Endothelial cell of umbilical vein (primary cell): ENCODE data around the gene HPRT1. TPM values are rescaled to one million over a fixed set of nuclear protein-coding genes. Genes with fewer than 3 reads are reported as not detected.
A peak's percentile ranks its signal among the peaks of the same experiment; 100 is the strongest.

Source experiments
- BruUV-seq: library from RNA; stranded (reverse); fragments of 400-500 nt; replicated peaks from 2 replicates; lab custom pipeline; 2021; lab: Mats Ljungman, UMichigan
- CTCF ChIA-PET: fragments of 300-600, 350-600 bp; sonication (Branson Sonifier 250); formaldehyde crosslinking; loops from one replicate; lab custom pipeline; 2021; ENCODE audit warnings: antibody characterized with exemption, inconsistent platforms; lab: Charles Lee
- POLR2A ChIA-PET: fragments of 300-600, 350-600 bp; sonication (Branson Sonifier 250); formaldehyde crosslinking; loops from one replicate; lab custom pipeline; 2021; ENCODE audit warnings: antibody characterized with exemption, inconsistent platforms; lab: Charles Lee
- DNase-seq: peaks from one replicate; pipeline ENCODE4 v3.0.0-alpha.2; 2011; ENCODE audit warnings: low read depth, low spot score
- FAIRE-seq: peaks from 2 replicates; lab custom pipeline; 2011; peaks lifted over from hg19 to GRCh38; lab: Jason Lieb, UNC
- H2AFZ ChIP-seq: 2 replicates; pipeline ENCODE4 v1.6.0; 2012; ENCODE audit warnings: low read depth, low read length, control low read depth, inconsistent platforms
- H3K27ac ChIP-seq: 2 replicates; pipeline ENCODE4 v1.5.1; 2011; ENCODE audit warnings: low read depth, mild to moderate bottlenecking, control low read depth, low read length, moderate library complexity; ENCODE audit not compliant: insufficient read depth
- H3K27me3 ChIP-seq, 2 experiments: 2 replicates each; pipeline versions ENCODE4 v1.6.0 to v1.6.1; 2011; ENCODE audit warnings: low read length in 2 of 2, mixed read lengths in 1 of 2; ENCODE audit not compliant: control insufficient read depth in 2 of 2, insufficient read depth in 2 of 2
- H3K36me3 ChIP-seq, 2 experiments: 2 replicates in 1 of 2; 3 replicates in 1 of 2; pipeline ENCODE4 v1.5.1; 2011; ENCODE audit warnings: low read length in 2 of 2, mild to moderate bottlenecking in 1 of 2, moderate library complexity in 1 of 2; ENCODE audit not compliant: control insufficient read depth in 2 of 2, insufficient read depth in 2 of 2; ENCODE audit errors: extremely low read depth in 1 of 2
- H3K4me1 ChIP-seq: 3 replicates; pipeline ENCODE4 v1.5.1; 2011; ENCODE audit warnings: mild to moderate bottlenecking, low read length; ENCODE audit not compliant: control insufficient read depth, insufficient read depth; ENCODE audit errors: extremely low read depth
- H3K4me2 ChIP-seq: 2 replicates; pipeline ENCODE4 v1.6.1; 2011; ENCODE audit warnings: low read length, control low read depth, mixed read lengths; ENCODE audit not compliant: insufficient read depth
- H3K4me3 ChIP-seq, 3 experiments: fragments of 200-600 bp in 1 of 3; sonication (generic), shearing (Covaris generic) in 1 of 3; replicated peaks in 1 of 3; 2 replicates each; pipeline ENCODE4 v1.5.1; 2011 to 2016; ENCODE audit warnings: control low read depth in 3 of 3, low read length in 3 of 3, mild to moderate bottlenecking in 2 of 3, inconsistent platforms in 1 of 3, low read depth in 1 of 3, moderate library complexity in 1 of 3; ENCODE audit not compliant: insufficient read depth in 1 of 3
- H3K79me2 ChIP-seq: 2 replicates; pipeline ENCODE4 v1.6.0; 2012; ENCODE audit warnings: low read length, inconsistent platforms; ENCODE audit not compliant: control insufficient read depth, insufficient read depth
- H3K9ac ChIP-seq: replicated peaks from 2 replicates; pipeline ENCODE3; 2011; ENCODE audit warnings: low read length, control low read depth; ENCODE audit not compliant: insufficient read depth; ENCODE audit errors: extremely low read depth
- H3K9me1 ChIP-seq: replicated peaks from 3 replicates; pipeline ENCODE4 v1.6.0; 2011; ENCODE audit warnings: mild to moderate bottlenecking, low read length; ENCODE audit not compliant: control insufficient read depth, insufficient read depth; ENCODE audit errors: extremely low read depth
- H3K9me3 ChIP-seq: replicated peaks from 2 replicates; pipeline ENCODE4 v1.5.1; 2012; ENCODE audit warnings: low read length, inconsistent platforms; ENCODE audit not compliant: control insufficient read depth, insufficient read depth
- H4K20me1 ChIP-seq: replicated peaks from 2 replicates; pipeline ENCODE3; 2011; ENCODE audit warnings: mild to moderate bottlenecking, low read length; ENCODE audit not compliant: control insufficient read depth, insufficient read depth; ENCODE audit errors: extremely low read depth
- EZH2 ChIP-seq: IDR thresholded peaks from 2 replicates; pipeline ENCODE4 v1.6.1; 2012; ENCODE audit warnings: borderline replicate concordance, low read depth, mild to moderate bottlenecking, moderate library complexity, low read length, inconsistent platforms; ENCODE audit not compliant: severe bottlenecking
- FOS ChIP-seq: IDR thresholded peaks from 2 replicates; pipeline ENCODE4 v1.6.1; 2011; ENCODE audit warnings: mild to moderate bottlenecking, low read length, moderate library complexity, borderline replicate concordance; ENCODE audit not compliant: insufficient read depth
- GATA2 ChIP-seq: IDR thresholded peaks from 2 replicates; pipeline ENCODE4 v1.7.0; 2011; ENCODE audit warnings: low read depth, mild to moderate bottlenecking, moderate library complexity, mixed read lengths, low read length; ENCODE audit not compliant: insufficient read length, insufficient read depth
- JUN ChIP-seq: IDR thresholded peaks from 2 replicates; pipeline ENCODE4 v1.6.1; 2011; ENCODE audit warnings: borderline replicate concordance, low read depth; ENCODE audit not compliant: insufficient read length, insufficient read depth
- MYC ChIP-seq: IDR thresholded peaks from one replicate; pipeline ENCODE4 v1.6.1; 2011; ENCODE audit warnings: mild to moderate bottlenecking, low read depth, low read length
- POLR2A ChIP-seq: IDR thresholded peaks from 2 replicates; pipeline ENCODE4 v1.6.1; 2012; ENCODE audit warnings: low read depth, mild to moderate bottlenecking, control low read depth, low read length
- POLR2AphosphoS5 ChIP-seq: IDR thresholded peaks from 2 replicates; pipeline ENCODE4 v1.6.1; 2012; ENCODE audit warnings: low read depth, mild to moderate bottlenecking, control low read depth, low read length, moderate library complexity; ENCODE audit not compliant: insufficient read depth
- dilution Hi-C: fragments of 300-500 bp; cut with MboI; formaldehyde crosslinking; loops from one replicate; pipeline ENCODE4 v1.15.0; 2019; ENCODE audit warnings: low sequenced_read_pairs; ENCODE audit not compliant: extremely low pct_ligation_motif_present
- intact Hi-C: fragments of 100-400 bp; cut with micrococcal nuclease; formaldehyde crosslinking; loops from one replicate; pipeline ENCODE4 v1.10.0; 2022
- polyA plus RNA-seq, 4 experiments: library from polyadenylated mRNA; depleted of rRNA in 3 of 4; stranded (reverse) in 3 of 4; unstranded in 1 of 4; fragments of >200 nt; gene quantifications; 2 replicates each; pipeline versions ENCODE4 v1.2.1 to v1.2.3, GENCODE V29; 2011 to 2012; ENCODE audit warnings: missing spikeins in 1 of 4
- total RNA-seq: library from RNA; stranded (reverse); gene quantifications from 2 replicates; pipeline ENCODE4 v1.2.3, GENCODE V29; 2021
- TF ChIP-seq, protein P1 (sequence below), 2 donors: IDR thresholded peaks; 1 replicate in 1 of 2; 2 replicates in 1 of 2; pipeline ENCODE4 v1.5.1; 2011; ENCODE audit warnings: low read length in 2 of 2, mild to moderate bottlenecking in 2 of 2, moderate library complexity in 2 of 2, control low read depth in 1 of 2, inconsistent platforms in 1 of 2, low read depth in 1 of 2; ENCODE audit not compliant: insufficient read depth in 1 of 2; ENCODE audit errors: extremely low read depth in 1 of 2
- TF ChIP-seq, protein P2 (sequence below): IDR thresholded peaks from 2 replicates; pipeline ENCODE4 v1.6.1; 2011; ENCODE audit not compliant: insufficient read depth, insufficient read length

The HPRT1 gene
- total and polyA plus RNA-seq, 2 donors (not counting 3 experiments of a cell fraction or from before 2014, with no cell fraction given) = 19.2 to 51.0 TPM

DNA sequence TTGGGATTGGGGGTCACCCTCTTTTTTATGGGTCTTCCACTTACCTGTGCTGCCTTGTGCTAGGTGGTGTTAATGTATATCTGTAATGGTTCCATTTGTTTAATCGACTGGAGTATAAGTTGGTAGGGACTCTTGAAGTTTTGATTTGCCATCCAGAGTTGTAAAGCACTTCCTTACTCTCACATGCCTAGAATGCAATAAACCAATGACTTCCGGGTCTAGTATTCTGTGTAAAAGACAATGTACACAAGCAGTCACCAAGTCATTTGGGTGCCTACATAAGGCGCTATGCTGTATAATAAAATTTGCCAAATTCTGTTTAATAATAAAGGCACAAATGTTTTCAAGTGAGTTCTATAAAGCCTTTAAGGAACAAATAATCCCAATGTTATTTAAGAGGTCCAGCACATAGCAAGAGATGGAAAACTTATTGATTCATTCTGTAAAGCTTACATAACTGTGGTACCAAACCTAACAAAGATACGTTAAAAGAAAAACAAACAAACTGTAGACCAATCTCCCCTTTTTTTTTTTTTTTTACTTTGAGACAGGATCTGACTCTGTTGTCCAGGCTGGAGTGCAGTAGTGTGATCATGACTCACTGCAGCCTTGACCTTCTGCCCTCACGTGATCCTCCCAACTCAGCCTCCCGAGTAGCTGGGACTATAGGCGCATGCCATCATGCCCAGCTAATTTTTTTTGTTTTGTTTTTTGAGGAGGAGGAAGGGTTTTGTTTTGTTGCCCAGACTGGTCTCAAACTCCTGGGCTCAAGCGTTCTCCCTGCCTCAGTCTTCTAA, 41.5 kb upstream of the HPRT1 start:
- BruUV-seq = no TSS peak

More for the DNA sequence above, 41.5 kb upstream of the HPRT1 start:
- no peak overlapping the region for H3K9ac ChIP-seq
- no peak overlapping the region for H3K4me3 ChIP-seq
- H3K27ac ChIP-seq = no peak overlapping the region
- no peaks in the 10 kb centered on the region for H3K27me3 ChIP-seq
- intact Hi-C loops (no loop called here), dilution Hi-C loops (no loop called here)
- POLR2A ChIA-PET = interaction anchor here (0.7 kb wide), 1 partner anchor 344 kb away, joined by 3 read pairs; no protein-coding TSS in a partner anchor
- H2AFZ ChIP-seq = no peak overlapping the region
- no peaks in the 10 kb centered on the region for H3K9me1 ChIP-seq
- no peaks in the 10 kb centered on the region for H3K4me1 ChIP-seq
- DNase-seq (no peak), FAIRE-seq (peak; percentile 77)
- H4K20me1 ChIP-seq = no peaks in the 10 kb centered on the region
- H3K36me3 ChIP-seq = no peaks in the 10 kb centered on the region
- TF ChIP-seq POLR2AphosphoS5 = no peak
- TF ChIP-seq MYC = no peak
- no peak for TF ChIP-seq GATA2
- no peak for TF ChIP-seq JUN
- TF ChIP-seq, protein P1, sequence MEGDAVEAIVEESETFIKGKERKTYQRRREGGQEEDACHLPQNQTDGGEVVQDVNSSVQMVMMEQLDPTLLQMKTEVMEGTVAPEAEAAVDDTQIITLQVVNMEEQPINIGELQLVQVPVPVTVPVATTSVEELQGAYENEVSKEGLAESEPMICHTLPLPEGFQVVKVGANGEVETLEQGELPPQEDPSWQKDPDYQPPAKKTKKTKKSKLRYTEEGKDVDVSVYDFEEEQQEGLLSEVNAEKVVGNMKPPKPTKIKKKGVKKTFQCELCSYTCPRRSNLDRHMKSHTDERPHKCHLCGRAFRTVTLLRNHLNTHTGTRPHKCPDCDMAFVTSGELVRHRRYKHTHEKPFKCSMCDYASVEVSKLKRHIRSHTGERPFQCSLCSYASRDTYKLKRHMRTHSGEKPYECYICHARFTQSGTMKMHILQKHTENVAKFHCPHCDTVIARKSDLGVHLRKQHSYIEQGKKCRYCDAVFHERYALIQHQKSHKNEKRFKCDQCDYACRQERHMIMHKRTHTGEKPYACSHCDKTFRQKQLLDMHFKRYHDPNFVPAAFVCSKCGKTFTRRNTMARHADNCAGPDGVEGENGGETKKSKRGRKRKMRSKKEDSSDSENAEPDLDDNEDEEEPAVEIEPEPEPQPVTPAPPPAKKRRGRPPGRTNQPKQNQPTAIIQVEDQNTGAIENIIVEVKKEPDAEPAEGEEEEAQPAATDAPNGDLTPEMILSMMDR (IDR thresholded peaks at IDR 0.05; ENCODE audit: extremely low read depth in 1 of 2, insufficient read depth in 1 of 2, low read depth in 1 of 2, low read length in 2 of 2) = no peak
- TF ChIP-seq POLR2A = no peak
- TF ChIP-seq EZH2 = no peak
- TF ChIP-seq, protein P2, sequence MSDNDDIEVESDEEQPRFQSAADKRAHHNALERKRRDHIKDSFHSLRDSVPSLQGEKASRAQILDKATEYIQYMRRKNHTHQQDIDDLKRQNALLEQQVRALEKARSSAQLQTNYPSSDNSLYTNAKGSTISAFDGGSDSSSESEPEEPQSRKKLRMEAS = no peak
- no peak for TF ChIP-seq FOS
- CTCF ChIA-PET = interaction anchor here (0.9 to 1.4 kb wide), 2 partner anchors 22 to 364 kb away, joined by 3 to 4 read pairs; no protein-coding TSS in a partner anchor
- H3K9me3 ChIP-seq = no peaks in the 10 kb centered on the region
- H3K4me2 ChIP-seq = no peak overlapping the region
- H3K79me2 ChIP-seq = no peaks in the 10 kb centered on the region
